Measurements from ENCODE around the gene HORMAD2.

The HORMAD2 gene

DNA sequence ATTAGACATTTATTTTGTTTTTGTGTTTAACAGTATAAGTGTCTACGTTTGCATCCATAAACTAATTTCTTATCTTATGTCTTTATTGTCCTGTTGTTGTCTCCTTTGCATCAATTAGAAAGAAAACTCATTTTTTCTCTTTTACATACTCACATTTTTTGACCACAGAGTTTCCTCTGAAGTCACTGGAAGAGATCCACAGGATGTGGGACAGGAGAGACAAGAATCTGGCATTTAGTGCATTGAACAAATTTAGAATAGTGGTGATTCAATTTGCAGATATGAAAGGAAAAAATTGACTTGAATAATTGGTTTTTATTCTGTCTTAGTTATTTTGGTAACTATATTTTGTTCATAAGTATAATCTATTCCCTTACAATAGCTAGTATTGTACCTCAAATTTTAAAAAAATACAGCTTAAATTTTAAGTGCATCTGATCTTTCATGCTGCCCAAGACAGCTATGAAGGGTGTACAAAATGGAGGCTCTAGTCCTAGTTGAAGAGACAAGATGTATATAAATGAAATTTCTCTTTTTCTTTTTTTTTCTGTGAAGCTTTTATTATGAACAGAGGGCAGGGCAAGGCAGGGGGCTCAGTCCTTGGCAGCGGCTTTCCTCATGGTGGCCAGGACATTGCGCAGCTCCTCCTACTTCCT, 24.4 kb downstream of the HORMAD2 start:
- no peak for DNase-seq (ENCODE audit: low read depth in 2 of 3, low spot score in 2 of 3)

DNA sequence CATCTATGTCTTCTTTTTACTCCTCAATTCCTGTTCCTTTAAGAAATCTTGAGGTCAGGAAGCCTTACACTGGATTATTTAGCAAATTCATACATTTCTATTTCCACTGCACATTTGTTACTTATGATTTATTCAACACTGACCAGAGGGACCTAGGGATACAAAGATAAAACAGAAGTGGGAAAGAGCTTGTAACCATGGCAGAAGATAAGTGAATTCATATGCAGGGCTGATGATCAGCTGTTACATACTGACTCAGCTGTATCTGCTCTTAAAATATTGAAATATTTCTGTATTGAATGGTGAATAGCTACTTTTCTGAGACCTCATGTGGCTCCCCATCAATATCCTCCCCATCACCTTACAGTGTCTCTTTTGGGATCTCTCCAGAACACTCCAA, 25.2 kb downstream of the HORMAD2 start:
- DNase-seq (ENCODE audit: low read depth in 2 of 3, low spot score in 2 of 3): no peak

DNA sequence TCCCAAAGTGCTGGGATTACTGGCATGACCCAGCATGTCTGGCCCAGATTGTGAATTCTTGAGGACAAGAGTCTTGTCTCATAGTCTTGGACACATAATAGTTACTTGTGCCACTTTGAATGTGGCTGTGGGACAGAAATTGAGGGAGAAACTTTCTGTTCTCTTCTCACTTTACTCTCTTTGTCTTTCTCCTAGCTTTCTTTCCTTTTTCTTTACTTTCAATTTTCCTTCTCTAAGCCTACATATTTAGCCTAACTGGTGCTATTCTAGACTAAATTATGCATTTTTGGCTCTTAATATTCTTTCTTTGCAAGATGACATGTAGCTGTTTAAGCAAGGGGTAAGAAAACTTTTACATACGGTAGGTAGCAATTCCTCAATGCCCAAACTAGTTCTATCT, 33.2 kb downstream of the HORMAD2 start:
- DNase-seq (ENCODE audit: low read depth in 2 of 3, low spot score in 2 of 3): no peak

DNA sequence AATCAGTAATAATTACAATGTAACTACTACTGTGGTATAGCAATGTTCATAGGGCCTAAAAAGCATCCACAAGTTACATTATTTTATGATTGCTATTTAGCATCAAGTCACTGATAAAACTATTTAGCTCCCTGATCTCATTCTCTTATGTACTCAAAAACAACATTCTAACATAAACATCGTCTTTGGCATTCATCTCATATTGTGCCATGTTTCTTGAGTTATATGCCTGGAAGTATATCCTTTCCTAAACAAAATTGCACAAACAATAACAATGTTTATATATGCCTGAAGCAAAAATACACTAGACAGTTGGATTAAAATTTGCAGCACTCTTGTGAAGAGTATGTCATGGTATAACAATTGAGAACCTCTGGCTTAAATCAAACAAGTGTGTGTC, 34.1 kb downstream of the HORMAD2 start:
- no peak for DNase-seq (ENCODE audit: low read depth in 2 of 3, low spot score in 2 of 3)

DNA sequence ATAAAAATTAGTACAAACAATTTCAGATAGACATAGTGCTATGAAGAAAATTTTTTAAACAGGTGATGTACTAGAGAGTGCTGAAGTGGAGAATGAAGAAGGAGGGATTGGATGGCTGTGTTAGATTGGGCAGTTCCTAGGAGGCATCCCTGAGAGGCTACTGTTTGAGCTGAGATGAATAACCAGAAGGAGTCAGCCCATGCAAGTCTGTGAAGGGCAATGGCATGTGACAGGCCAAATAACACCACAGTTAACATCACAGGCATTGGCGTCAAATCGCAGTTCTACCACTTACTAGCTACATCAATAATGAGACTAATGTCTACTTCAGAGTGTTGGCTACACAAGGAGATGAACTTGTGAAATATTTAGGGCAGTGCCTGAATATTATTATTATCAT, 35.4 kb downstream of the HORMAD2 start:
- DNase-seq (ENCODE audit: low read depth in 2 of 3, low spot score in 2 of 3): no peak

DNA sequence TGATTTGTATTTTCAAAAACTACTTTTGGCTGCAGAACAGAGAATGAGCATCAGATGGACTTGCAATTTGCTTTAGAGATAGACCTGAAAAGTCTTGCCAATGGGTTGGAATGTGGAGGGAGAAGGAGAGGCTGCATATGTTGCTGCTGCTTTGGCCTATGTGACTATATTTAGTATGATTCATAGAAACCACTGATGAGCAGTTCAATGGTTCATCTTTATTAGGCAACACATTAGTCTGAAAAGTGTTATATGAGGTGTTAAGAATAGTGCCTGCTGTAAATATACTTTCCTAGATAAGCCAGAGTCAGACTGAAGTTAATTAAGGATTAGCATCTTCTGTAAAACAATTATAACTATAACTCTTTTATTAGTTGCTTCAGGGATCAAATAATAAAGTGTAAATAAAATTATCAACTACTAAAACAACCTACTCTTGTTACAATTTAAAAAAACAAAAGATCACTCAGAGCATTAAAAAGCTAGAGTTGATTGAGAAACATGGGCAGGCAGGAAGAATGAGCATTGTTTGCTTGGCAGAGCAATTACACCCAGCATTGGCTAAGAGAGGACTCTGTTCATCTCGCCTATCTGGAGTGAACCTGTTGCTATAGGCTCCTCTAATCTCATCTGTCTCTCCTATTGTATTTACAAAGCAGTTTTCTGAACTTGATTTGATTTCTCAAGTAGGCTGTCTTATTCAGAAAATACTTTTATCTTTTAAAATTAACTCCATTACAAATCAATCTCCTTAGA, 36.3 kb downstream of the HORMAD2 start:
- DNase-seq (ENCODE audit: low read depth in 2 of 3, low spot score in 2 of 3): no peak

DNA sequence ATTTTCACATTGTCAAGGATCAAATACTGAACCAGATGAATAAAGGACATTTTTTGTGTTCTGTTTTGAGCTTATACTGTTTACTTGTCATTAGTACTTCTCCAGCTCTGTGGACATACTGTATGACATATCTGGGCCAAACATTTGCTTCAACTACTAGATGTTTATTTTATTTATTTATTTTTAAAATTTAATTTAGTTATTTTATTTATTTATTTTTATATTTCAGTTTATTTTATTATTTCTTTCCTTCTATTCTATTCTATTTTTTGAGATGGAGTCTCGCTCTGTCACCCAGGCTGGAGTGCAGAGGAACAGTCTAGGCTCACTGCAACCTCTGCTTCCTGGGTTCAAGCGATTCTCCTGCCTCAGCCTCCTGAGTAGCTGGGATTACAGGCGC, 37.0 kb downstream of the HORMAD2 start:
- DNase-seq (ENCODE audit: low read depth in 2 of 3, low spot score in 2 of 3): no peak

DNA sequence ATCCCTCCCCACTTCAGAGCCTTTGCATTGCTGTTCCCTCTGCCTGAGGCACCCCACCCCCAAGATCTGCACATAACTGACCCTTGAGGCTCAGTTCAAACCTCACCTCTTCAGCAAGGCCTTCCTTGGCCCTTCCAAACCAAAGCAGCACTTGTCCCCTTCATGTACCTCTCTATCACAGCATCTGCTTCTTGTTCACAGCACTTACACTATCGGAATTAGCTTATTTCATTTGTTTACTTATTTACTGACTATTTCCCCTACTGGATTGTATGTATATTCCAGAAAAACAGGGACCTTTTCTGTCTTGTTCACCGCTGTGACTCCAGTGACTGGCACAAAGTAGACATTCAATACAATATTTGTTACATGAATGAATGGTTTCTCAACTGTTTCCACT, 38.0 kb downstream of the HORMAD2 start:
- no peak for DNase-seq (ENCODE audit: low read depth in 2 of 3, low spot score in 2 of 3)

DNA sequence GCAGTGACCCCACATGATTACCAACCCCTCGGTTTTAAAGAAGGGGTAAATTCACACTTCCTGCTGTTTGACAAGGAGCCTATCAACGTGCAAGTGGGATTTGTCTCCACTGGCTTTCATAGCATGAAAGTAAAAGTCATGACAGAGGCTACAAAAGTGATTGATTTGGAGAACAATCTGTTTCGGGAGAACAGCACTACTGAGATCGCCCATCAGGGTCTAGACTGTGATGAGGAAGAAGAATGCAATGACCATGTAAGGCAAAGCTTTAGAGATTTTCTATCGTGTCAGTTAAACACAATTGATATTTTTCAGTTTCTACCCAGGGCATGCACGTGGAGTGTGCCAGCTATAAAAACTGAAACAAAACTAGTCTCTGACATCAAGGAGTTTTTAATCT, 41.7 kb downstream of the HORMAD2 start:
- DNase-seq (ENCODE audit: low read depth in 2 of 3, low spot score in 2 of 3): no peak

DNA sequence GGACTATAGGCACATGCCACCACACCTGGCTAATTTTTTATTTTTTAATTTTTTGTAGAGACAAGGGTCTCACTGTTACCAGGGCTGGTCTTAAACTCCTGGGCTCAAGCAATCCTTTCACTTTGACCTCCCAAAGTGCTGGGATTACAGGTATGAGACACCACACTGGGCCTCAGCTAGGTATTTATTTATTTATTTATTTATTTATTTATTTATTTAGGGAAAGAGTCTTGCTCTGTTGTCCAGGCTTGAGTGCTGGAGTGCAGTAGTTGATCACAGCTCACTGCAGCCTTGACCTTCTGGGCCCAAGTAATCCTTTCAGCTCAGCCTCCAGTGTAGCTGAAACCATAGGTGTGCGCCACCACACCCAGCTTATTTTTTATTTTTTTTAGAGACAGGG, 43.2 kb downstream of the HORMAD2 start:
- no peak for DNase-seq (ENCODE audit: low read depth in 2 of 3, low spot score in 2 of 3)

DNA sequence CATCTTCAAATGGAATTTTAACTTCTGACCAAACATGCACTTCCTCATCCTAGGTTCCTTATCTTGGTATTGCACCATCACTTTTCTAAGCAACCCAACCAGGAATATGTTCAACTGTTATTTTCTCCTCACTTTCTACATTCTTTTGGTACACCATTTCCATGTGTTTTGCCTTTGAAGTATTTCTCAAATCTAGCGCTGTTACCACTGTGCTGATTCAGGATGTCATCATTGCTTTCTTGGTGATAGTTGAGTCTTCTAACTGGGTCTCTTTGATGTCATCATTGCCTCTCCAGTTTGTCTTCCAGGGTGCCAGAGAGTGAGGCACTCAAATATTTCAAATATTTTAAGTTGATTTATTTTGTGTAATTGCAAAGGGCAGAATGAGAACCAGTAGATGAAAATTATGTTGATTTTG, 47.5 kb downstream of the HORMAD2 start:
- DNase-seq (ENCODE audit: low read depth in 2 of 3, low spot score in 2 of 3): no peak

DNA sequence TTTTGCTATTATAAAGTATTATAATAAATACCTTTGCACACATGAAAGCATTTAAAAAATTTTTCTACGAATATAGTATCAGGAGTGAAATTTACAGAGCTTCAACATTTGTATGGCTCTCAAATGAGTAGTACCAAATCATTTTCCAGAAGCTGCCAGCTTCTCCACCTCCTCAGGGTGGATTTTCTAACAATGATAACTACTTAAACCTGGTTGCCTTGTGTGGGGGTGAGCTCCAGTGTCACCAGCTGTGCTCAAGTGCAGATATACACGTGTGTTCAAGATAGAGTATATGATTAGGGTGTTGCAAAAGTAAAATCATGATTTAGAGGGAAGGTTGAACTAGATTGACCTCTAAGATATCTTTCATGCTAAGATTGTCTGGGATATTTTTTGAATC, 48.2 kb downstream of the HORMAD2 start:
- no peak for DNase-seq (ENCODE audit: low read depth in 2 of 3, low spot score in 2 of 3)

DNA sequence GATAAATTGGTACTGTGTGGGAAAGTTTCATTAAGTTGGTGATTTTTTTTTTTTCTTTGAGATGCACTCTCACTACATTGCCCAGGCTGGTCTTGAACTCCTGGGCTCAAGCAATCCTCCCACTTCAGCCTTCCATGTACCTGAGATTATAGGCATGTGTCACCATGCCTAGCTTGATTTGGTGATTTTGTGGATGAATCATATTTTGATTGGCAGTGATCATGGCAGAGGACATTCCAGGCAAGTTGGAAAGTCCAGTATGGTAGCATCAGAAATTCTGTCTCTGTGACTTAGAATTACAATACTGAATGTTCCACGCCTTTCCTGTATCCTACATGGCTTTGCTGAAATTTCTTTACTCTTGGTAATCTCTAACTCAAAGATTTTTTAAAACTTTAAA, 49.4 kb downstream of the HORMAD2 start:
- DNase-seq (ENCODE audit: low read depth in 2 of 3, low spot score in 2 of 3): no peak

DNA sequence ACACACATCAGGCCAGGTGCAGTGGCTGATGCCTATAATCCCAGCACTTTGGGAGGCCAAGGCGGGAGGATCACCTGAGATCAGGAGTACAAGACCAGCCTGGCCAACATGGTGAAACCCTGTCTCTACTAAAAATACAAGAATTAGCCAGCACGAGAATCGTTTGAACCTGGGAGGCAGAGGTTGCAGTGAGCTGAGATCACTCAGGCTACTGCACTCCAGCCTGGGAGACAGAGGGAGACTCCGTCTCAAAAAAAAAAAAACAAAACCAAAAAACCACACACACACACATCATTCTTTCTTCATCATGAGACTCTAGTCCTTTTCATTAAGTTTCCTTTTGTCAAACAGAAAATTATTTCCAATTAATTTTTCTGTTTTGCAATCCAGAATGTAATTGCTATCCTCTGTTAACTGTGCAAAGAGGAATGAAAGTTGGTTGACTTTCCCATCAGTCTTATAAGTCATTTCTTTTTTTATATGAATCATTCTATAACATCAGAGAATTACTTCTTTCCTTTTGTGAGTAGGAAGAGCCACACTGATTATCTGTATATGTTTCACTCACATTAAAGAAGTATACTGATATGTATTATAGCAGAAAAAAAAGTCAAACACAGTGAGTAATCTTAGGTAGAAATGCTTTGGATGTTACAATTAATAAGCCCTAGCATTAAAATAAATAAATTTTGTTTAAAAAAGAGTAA, 52.2 kb downstream of the HORMAD2 start:
- no peak for DNase-seq (ENCODE audit: low read depth in 2 of 3, low spot score in 2 of 3)

DNA sequence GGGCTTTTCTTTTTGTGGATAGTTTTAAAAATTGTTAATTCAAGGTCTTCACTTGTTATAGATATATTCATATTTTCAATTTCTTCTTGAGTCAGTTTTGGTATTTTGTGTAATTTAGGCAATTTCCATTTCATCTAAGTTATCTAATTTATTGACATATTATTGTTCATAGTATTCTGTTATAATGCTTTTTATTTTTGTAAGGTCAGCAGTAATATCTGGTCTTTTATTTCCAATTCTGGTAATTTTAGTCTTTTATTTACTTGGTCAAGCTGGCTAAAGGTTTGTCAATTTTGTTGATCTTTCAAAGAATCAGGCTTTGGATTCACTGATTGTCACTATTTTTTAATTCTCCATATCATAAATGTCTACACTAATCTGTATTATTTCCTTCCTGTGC, 60.1 kb downstream of the HORMAD2 start:
- no peak for DNase-seq (ENCODE audit: low read depth in 2 of 3, low spot score in 2 of 3)

DNA sequence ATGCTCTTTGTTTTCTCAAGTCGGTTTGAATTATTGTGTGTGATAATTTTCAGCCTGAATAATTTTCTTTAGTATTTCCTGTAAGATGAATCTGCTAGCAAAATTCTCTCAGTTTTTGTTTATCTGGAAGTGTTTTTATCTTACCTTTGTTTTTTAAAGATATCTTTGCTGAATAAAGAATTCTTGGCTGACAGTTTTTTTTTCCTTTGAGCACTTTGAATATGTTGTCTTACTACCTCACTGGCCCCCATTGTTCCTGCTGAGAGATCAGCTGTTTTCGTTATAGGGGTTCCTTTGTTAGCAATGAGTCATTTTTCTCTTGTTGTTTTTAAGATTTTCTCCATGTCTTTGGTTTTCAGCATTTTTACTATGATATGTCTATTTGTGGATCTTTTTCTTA, 63.0 kb downstream of the HORMAD2 start:
- no peak for DNase-seq (ENCODE audit: low read depth in 2 of 3, low spot score in 2 of 3)

DNA sequence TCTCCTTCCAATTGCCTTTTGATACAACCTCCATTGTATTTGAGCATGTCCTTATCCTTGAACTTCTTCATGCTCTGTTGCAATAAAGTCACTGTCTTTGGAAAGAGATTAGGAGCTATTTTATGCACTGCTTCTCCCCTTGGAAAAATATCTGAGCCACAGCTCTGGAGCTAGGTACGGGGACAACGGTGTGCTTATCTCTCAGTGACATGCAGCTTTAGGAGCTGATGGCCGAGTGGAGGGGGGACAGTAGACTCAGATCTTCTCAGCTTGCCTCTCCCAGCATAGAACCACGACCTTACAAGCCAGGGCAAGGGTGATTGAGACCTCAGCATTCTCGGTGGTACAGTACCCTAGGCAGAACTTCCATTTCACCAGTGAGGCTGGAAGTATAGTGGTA, 64.1 kb downstream of the HORMAD2 start:
- DNase-seq (ENCODE audit: low read depth in 2 of 3, low spot score in 2 of 3): no peak

DNA sequence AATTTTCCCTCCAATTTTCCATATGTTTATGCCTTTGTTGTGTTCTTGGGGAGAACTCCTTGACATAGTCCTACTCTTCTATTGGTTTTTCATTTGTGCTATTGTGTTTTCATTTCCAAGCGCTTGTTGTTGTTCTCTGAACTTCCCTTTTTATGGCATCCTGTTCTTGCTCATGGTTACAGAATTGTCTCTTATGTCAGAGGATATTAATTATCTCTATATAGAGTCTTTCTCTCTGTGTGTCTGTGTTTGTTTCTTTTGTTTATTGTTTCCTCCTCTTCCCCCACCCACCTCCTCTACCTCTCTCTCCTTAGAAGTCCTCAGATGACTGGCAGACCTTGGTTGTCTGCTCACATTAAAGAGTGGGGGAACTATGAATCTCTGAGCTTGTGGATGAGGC, 69.9 kb downstream of the HORMAD2 start:
- DNase-seq (ENCODE audit: low read depth in 2 of 3, low spot score in 2 of 3): no peak

DNA sequence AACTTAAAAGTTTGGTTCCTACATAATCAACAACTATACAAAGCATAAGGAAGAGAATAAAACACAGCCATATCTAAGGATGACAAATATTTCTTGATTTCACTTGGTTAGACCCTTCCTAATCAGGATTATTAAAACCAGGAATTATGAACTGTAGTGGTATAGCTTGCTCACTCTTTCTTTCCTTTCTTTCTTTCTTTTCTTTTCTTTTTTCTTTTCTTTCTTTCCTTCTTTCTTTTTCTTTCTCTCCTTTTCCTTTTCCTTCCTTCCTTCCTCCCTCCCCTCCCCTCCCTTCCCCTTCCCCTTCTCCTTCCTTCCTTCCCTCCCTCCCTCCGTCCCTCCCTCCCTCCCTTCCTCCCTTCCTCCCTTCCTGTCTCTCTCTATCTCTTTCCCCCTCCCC, 78.0 kb downstream of the HORMAD2 start:
- DNase-seq (ENCODE audit: low read depth in 2 of 3, low spot score in 2 of 3): no peak

DNA sequence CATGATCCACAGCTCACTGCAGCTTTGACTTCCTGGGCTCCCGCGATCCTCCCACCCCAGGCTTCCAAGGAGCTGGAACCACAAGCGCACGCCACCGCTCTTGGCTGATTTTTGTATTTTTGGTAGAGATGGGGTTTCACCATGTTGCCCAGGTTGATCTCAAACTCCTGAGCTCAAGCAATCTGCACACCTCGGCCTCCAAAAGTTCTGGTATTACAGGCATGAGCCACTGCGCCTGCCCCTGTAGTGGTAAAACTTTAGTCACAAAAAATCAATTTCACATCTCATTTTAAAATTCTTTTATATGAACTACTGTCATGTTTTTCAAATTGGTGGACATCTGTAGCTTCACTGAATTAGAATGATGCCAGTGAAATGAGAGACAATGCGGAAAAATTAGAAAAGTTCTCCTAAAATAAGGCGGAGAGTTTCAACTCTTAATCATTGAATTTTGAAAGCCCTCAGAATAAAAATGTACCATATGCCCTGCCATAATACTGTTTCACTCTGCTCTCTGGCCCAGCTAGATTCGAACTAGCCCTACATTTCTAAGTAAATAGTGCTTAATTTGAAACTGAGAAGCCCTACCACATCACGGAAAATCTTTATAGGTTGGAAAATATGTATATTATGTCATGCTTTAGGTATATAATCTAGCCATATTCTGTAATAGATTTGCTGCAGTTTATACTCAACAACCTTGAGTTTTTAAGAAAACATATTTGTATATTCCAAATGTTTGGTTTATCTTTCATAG, 78.7 kb downstream of the HORMAD2 start:
- DNase-seq (ENCODE audit: low read depth in 2 of 3, low spot score in 2 of 3): no peak

DNA sequence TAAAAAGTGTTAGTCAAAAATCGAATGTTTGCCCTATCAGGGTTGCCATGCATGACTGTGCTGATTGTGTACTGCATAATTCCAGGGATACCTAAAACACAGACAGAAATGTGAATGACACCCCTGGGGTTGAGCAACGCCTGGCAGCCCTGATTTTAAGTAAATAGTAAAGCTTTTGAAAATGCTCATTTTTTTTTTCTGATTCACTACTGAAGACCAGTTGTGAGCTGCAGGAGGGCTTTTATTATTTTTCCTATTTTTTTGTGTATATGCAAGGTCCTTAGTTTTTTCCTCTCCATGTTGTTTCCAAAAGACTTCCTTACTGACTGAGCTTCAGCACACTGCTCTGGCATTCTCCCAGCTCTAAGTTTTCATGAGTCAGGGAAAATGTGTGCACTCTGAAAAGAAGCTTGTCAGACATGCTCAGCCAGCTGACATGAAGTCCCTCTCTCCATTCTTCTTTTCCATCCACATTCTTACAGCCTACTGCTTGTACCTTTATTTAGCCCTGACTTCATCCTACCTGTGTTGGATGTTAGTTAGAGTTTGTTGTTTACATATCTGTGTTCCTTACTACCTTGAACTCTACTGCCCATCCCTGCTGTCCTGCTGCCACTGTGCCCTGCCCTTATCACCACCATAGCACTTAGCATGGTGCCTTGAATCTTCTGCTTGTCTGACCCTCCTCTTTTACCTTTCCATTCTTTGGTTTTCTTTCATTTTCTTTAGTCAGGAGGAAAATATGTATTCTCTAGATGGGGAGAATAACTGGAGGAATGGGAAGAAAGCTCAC, 79.5 kb downstream of the HORMAD2 start:
- DNase-seq (ENCODE audit: low read depth in 2 of 3, low spot score in 2 of 3): no peak

Measured in activated CD8-positive, alpha-beta memory T cell treated with anti-CD3 and anti-CD28 coated beads for 48 hours (primary cell).